ENCODE data around the gene FAXC.

The FAXC gene

DNA sequence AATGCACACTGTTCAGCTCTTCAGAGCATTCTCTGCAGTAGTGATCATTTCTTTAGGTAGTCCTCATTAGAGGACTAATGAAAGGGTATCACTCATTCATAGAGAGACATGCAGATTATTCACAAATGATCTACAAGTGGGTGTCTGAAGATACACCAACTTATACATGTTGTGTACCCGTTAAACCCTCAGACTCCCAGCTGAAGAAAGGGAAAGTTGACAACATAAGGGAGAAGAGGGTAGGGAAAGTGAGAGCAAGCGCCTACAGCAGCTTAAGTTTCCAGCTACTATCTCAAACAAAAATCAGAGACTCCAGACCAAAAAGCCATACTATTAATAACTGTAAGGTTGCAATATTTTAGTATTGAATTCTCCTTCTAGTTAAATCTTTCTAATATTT, 37.1 kb downstream of the FAXC start:
- ChIA-PET CTCF (interaction anchor here (1.2 to 1.8 kb wide), 3 partner anchors 18 to 114 kb away, joined by 3 to 7 read pairs (median 4); no protein-coding TSS in a partner anchor), POLR2A (no interaction called here)
- TF ChIP-seq, protein P1, sequence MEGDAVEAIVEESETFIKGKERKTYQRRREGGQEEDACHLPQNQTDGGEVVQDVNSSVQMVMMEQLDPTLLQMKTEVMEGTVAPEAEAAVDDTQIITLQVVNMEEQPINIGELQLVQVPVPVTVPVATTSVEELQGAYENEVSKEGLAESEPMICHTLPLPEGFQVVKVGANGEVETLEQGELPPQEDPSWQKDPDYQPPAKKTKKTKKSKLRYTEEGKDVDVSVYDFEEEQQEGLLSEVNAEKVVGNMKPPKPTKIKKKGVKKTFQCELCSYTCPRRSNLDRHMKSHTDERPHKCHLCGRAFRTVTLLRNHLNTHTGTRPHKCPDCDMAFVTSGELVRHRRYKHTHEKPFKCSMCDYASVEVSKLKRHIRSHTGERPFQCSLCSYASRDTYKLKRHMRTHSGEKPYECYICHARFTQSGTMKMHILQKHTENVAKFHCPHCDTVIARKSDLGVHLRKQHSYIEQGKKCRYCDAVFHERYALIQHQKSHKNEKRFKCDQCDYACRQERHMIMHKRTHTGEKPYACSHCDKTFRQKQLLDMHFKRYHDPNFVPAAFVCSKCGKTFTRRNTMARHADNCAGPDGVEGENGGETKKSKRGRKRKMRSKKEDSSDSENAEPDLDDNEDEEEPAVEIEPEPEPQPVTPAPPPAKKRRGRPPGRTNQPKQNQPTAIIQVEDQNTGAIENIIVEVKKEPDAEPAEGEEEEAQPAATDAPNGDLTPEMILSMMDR (IDR thresholded peaks at IDR 0.05; ENCODE audit: insufficient read depth, low read length, missing control alignments): no peak
- DNase-seq (ENCODE audit: low read depth, low spot score): no peak
- no peak overlapping the region for H3K4me3 ChIP-seq (ENCODE audit: low read depth, low read length)

DNA sequence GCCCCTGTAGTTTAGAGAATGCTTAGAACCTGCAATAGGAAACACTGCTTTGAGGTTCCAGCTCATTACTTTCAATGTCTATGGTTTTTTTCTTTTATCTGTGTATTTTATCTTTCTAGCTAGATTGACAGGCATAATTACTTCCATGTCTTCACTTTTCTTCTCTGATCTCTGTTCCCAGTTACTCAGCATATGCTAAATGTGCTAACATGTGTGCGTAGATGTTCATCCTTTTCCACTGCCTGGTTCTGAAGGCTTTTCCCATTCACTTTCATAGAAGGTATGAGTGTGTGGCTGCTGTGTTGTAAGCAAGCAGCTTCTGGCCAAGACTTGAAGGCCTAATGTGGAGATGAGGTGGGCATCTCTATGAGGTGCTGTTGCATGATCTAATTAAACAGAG, 38.9 kb downstream of the FAXC start:
- CTCF ChIA-PET: interaction anchor here (1.3 to 2.2 kb wide), 2 partner anchors 20 to 24 kb away, joined by 3 to 11 read pairs; no protein-coding TSS in a partner anchor
- no peak for DNase-seq (ENCODE audit: low read depth, low spot score)
- TF ChIP-seq, protein P1 (IDR thresholded peaks at IDR 0.05; ENCODE audit: insufficient read depth, low read length, missing control alignments): no peak
- no peak overlapping the region for H3K4me3 ChIP-seq (ENCODE audit: low read depth, low read length)
- POLR2A ChIA-PET: no interaction called here

DNA sequence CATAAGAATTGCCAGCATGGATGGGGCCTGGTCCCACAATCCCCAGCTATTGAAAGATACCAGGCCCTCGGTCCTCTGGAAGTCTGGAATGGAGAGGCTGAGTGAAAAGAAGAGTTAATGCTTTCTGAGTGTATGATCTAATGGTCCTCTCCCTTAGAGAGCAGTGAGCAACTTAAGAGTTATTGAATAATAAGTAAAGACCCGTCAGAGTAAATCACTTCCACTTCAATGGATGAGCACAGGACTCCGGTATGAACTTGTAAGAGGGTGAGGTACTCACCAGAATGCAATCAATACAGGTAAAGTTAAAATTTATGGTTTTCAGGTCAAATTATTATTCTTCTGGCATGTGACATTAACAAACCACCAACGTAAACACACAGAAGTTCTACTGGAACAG, 39.9 kb downstream of the FAXC start:
- POLR2A ChIA-PET: no interaction called here
- TF ChIP-seq, protein P1 (IDR thresholded peaks at IDR 0.05; ENCODE audit: insufficient read depth, low read length, missing control alignments): no peak
- no peak for DNase-seq (ENCODE audit: low read depth, low spot score)
- no peak overlapping the region for H3K4me3 ChIP-seq (ENCODE audit: low read depth, low read length)
- CTCF ChIA-PET: interaction anchor here (0.6 to 1.4 kb wide), 2 partner anchors 18 to 431 kb away, joined by 3 to 5 read pairs; no protein-coding TSS in a partner anchor

DNA sequence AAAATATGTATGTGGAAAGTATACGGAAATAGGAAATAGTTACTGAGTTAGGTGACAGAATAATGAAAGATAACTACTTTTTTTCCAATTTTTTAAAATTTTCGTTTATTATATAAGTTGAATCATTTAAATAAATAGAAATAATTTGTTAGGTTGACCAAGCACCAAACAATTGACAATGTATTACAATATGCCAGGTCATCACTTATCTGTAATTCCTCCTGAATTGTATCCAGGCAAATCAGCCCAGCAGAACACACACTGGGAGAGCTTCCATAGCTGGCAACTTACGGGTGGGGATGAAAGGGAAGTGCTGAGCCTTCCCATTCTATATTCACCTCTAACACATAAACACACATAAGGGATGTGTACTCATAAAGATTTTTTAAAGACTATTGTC, 40.7 kb downstream of the FAXC start:
- DNase-seq (ENCODE audit: low read depth, low spot score): no peak
- POLR2A ChIA-PET: no interaction called here
- H3K4me3 ChIP-seq (ENCODE audit: low read depth, low read length): no peak overlapping the region
- CTCF ChIA-PET: interaction anchor here (0.6 to 1.4 kb wide), 2 partner anchors 19 to 431 kb away, joined by 3 to 5 read pairs; no protein-coding TSS in a partner anchor
- TF ChIP-seq, protein P1 (IDR thresholded peaks at IDR 0.05; ENCODE audit: insufficient read depth, low read length, missing control alignments): no peak

GRCh38 chr6:99307295-99307907, 42.1 kb downstream of the FAXC start:
- CTCF ChIA-PET: interaction anchor here (0.7 to 1.5 kb wide), 2 partner anchors 22 to 27 kb away, joined by 3 read pairs; no protein-coding TSS in a partner anchor
- POLR2A ChIA-PET: no interaction called here
- no peak for DNase-seq (ENCODE audit: low read depth, low spot score)
- TF ChIP-seq, protein P1 (IDR thresholded peaks at IDR 0.05; ENCODE audit: insufficient read depth, low read length, missing control alignments): no peak
- H3K4me3 ChIP-seq (ENCODE audit: low read depth, low read length): no peak overlapping the region

- ChIA-PET POLR2A (no interaction called here), CTCF (interaction anchor here (0.7 to 1.5 kb wide), 2 partner anchors 24 to 28 kb away, joined by 3 read pairs; no protein-coding TSS in a partner anchor)
- TF ChIP-seq, protein P1 (IDR thresholded peaks at IDR 0.05; ENCODE audit: insufficient read depth, low read length, missing control alignments): no peak
- no peak for DNase-seq (ENCODE audit: low read depth, low spot score)
- no peak overlapping the region for H3K4me3 ChIP-seq (ENCODE audit: low read depth, low read length)
These were observed 43.1 kb downstream of the FAXC start for GRCh38 chr6:99306341-99306740.

Measured in AG04449 (cell line).